K562 (cell line): ENCODE results near the gene TXNL1. TPM values are rescaled to one million over a fixed set of nuclear protein-coding genes. Genes with fewer than 3 reads are reported as not detected.

Experiments used
- BCLAF1 ChIP-seq, 2 experiments: fragments of 450-650 bp in 1 of 2; IDR thresholded peaks; 2 replicates each; pipeline ENCODE4 v1.6.1; 2011 to 2017; ENCODE audit warnings: low read depth in 2 of 2, antibody characterized with exemption in 1 of 2, borderline replicate concordance in 1 of 2, low read length in 1 of 2, mild to moderate bottlenecking in 1 of 2, mixed read lengths in 1 of 2; ENCODE audit not compliant: control insufficient read depth in 1 of 2
- BRD4 ChIP-seq: fragments of 200-600 bp; sonication (generic); IDR thresholded peaks from 2 replicates; pipeline ENCODE4 v1.6.1; 2017; ENCODE audit warnings: inconsistent platforms
- EZH2 ChIP-seq: IDR thresholded peaks from 2 replicates; pipeline ENCODE4 v1.6.1; 2012; ENCODE audit warnings: low read depth, mild to moderate bottlenecking, inconsistent platforms, low read length, borderline replicate concordance
- HSF4 ChIP-seq: fragments of 250-450 bp; sonication (Bioruptor Pico); IDR thresholded peaks from 2 replicates; pipeline ENCODE4 v2.1.2; 2022; ENCODE audit warnings: mild to moderate bottlenecking, moderate library complexity, borderline replicate concordance
- IFI16 ChIP-seq: fragments of 250-450 bp; sonication (Bioruptor Pico); IDR thresholded peaks from 2 replicates; pipeline ENCODE4 v2.1.2; 2022; ENCODE audit warnings: mild to moderate bottlenecking, inconsistent platforms
- MNT ChIP-seq, 2 experiments: fragments of 450-650 bp; conservative IDR thresholded peaks; 2 replicates each; pipeline ENCODE4 v1.6.1; 2017; ENCODE audit warnings: mild to moderate bottlenecking in 2 of 2, moderate library complexity in 2 of 2
- NR2C1 ChIP-seq, 2 experiments: fragments of 450-650 bp; IDR thresholded peaks; 2 replicates each; pipeline ENCODE4 v1.6.1; 2017; ENCODE audit warnings: mild to moderate bottlenecking in 2 of 2, antibody characterized with exemption in 1 of 2, inconsistent platforms in 1 of 2, missing compliant biosample characterization in 1 of 2, missing genetic modification characterization in 1 of 2
- RBBP5 ChIP-seq: fragments of 200-600 bp; sonication (generic); IDR thresholded peaks from 2 replicates; pipeline ENCODE4 v1.6.1; 2012; ENCODE audit warnings: borderline replicate concordance, mild to moderate bottlenecking, low read length, control low read depth, inconsistent platforms; ENCODE audit not compliant: insufficient read depth, poor library complexity, severe bottlenecking
- SRSF1 ChIP-seq: fragments of 200-400 bp; formaldehyde crosslinking; IDR thresholded peaks from 2 replicates; pipeline ENCODE4 v1.6.1; 2017; ENCODE audit warnings: mild to moderate bottlenecking, low read depth, low read length, moderate library complexity
- TOE1 ChIP-seq, 2 experiments: fragments of 450-650 bp in 1 of 2; sonication (generic) in 1 of 2; formaldehyde crosslinking in 1 of 2; IDR thresholded peaks; 2 replicates each; pipeline versions ENCODE4 v1.7.1 to v1.8.0; 2016 to 2022; ENCODE audit warnings: borderline replicate concordance in 2 of 2, mild to moderate bottlenecking in 2 of 2, antibody characterized with exemption in 1 of 2, inconsistent platforms in 1 of 2, low read depth in 1 of 2, missing genetic modification reagents in 1 of 2, moderate library complexity in 1 of 2
- polyA plus RNA-seq, 8 experiments: library from polyadenylated mRNA; depleted of rRNA in 4 of 8; stranded (reverse) in 5 of 8; unstranded in 3 of 8; fragments of >200 nt; fragmentation: Nextera tagmentation in 2 of 8; fragmentation: Illumina TruSeq in 1 of 8; extraction: Ambion mirVana in 2 of 8; extraction: Trizol in 1 of 8; gene quantifications; 2 replicates each; pipeline versions ENCODE4 v1.2.1 to v1.2.3, GENCODE V29; 2011 to 2014; ENCODE audit warnings: inconsistent platforms in 1 of 8, missing spikeins in 1 of 8
- total RNA-seq, 7 experiments: library from RNA; depleted of rRNA in 6 of 7; stranded (reverse); fragments of >200 nt in 6 of 7; fragmentation: Illumina TruSeq in 2 of 7; extraction: Trizol in 2 of 7; gene quantifications; 2 replicates each; pipeline versions ENCODE4 v1.2.1 to v1.2.3, GENCODE V29; 2011 to 2021; ENCODE audit warnings: low replicate concordance in 1 of 7
- TF ChIP-seq, protein P1 (sequence below): fragments of 450-650 bp; IDR thresholded peaks from 2 replicates; pipeline ENCODE4 v1.6.1; 2016; ENCODE audit warnings: antibody characterized with exemption
- TF ChIP-seq, protein P2 (sequence below): fragments of 250-450 bp; sonication (Bioruptor Pico); IDR thresholded peaks from 2 replicates; pipeline ENCODE4 v1.5.1; 2021; ENCODE audit warnings: mild to moderate bottlenecking
- TF ChIP-seq, protein P3 (sequence below): sonication (generic); IDR thresholded peaks from 2 replicates; pipeline ENCODE4 v1.6.1; 2016
- TF ChIP-seq, protein P4 (sequence below): fragments of 250-450 bp; sonication (Bioruptor Pico); IDR thresholded peaks from 2 replicates; pipeline ENCODE4 v1.4.0; 2020

TXNL1 gene
- total and polyA plus RNA-seq, 9 of the 15 experiments (the other 6 are each of a cell fraction or from before 2014, with no cell fraction given) = 45.4 to 103 (median 65.7) TPM

- TF ChIP-seq HSF4 (no peak), TOE1 (IDR thresholded peaks at IDR 0.05; ENCODE audit: borderline replicate concordance) (peak; percentile 91), TOE1 (CRISPR knock-in tag; IDR thresholded peaks at IDR 0.05; ENCODE audit: borderline replicate concordance, low read depth) (no peak), SRSF1 (no peak), RBBP5 (peak; percentile 78), MNT (conservative IDR thresholded peaks at IDR 0.05) (peak; percentile 67 to 85), EZH2 (no peak), BCLAF1 (IDR thresholded peaks at IDR 0.05; ENCODE audit: borderline replicate concordance in 1 of 2, control insufficient read depth in 1 of 2, low read depth in 2 of 2, low read length in 1 of 2) (no peak), NR2C1 (IDR thresholded peaks at IDR 0.05) (no peak), NR2C1 (tag; IDR thresholded peaks at IDR 0.05) (peak; percentile 3; the same call in 1 of the 2 replicates), BRD4 (no peak), IFI16 (CRISPR knock-in tag) (no peak)
- TF ChIP-seq, protein P1, sequence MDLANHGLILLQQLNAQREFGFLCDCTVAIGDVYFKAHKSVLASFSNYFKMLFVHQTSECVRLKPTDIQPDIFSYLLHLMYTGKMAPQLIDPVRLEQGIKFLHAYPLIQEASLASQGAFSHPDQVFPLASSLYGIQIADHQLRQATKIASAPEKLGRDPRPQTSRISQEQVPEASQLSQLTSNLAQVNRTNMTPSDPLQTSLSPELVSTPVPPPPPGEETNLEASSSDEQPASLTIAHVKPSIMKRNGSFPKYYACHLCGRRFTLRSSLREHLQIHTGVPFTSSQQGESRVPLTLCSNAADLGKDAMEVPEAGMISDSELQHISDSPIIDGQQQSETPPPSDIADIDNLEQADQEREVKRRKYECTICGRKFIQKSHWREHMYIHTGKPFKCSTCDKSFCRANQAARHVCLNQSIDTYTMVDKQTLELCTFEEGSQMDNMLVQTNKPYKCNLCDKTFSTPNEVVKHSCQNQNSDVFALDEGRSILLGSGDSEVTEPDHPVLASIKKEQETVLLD = peak; percentile 96
- TF ChIP-seq, protein P2, sequence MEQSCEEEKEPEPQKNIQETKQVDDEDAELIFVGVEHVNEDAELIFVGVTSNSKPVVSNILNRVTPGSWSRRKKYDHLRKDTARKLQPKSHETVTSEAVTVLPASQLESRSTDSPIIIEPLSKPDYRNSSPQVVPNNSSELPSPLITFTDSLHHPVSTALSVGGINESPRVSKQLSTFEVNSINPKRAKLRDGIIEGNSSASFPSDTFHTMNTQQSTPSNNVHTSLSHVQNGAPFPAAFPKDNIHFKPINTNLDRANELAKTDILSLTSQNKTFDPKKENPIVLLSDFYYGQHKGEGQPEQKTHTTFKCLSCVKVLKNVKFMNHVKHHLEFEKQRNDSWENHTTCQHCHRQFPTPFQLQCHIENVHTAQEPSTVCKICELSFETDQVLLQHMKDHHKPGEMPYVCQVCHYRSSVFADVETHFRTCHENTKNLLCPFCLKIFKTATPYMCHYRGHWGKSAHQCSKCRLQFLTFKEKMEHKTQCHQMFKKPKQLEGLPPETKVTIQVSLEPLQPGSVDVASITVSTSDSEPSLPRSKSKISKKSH (CRISPR knock-in tag) = no peak
- TF ChIP-seq, protein P3, sequence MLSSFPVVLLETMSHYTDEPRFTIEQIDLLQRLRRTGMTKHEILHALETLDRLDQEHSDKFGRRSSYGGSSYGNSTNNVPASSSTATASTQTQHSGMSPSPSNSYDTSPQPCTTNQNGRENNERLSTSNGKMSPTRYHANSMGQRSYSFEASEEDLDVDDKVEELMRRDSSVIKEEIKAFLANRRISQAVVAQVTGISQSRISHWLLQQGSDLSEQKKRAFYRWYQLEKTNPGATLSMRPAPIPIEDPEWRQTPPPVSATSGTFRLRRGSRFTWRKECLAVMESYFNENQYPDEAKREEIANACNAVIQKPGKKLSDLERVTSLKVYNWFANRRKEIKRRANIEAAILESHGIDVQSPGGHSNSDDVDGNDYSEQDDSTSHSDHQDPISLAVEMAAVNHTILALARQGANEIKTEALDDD = no peak
- TF ChIP-seq, protein P4, sequence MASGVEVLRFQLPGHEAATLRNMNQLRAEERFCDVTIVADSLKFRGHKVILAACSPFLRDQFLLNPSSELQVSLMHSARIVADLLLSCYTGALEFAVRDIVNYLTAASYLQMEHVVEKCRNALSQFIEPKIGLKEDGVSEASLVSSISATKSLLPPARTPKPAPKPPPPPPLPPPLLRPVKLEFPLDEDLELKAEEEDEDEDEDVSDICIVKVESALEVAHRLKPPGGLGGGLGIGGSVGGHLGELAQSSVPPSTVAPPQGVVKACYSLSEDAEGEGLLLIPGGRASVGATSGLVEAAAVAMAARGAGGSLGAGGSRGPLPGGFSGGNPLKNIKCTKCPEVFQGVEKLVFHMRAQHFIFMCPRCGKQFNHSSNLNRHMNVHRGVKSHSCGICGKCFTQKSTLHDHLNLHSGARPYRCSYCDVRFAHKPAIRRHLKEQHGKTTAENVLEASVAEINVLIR (CRISPR knock-in tag) = peak; percentile 89
Observed at GRCh38 chr18:56638232-56639103, at the start of gene TXNL1 (continued).
